Measurements from ENCODE around the gene CCDC88B. TPM values are rescaled to one million over a fixed set of nuclear protein-coding genes. Genes with fewer than 3 reads are reported as not detected.
A peak's percentile ranks its signal among the peaks of the same experiment; 100 is the strongest.

Gene CCDC88B
- total and polyA plus RNA-seq, 9 of the 15 experiments (the other 6 are each of a cell fraction or from before 2014, with no cell fraction given), result 0.13 to 18.1 (median 7.9) TPM

- TF ChIP-seq ZNF740 (CRISPR knock-in tag; IDR thresholded peaks at IDR 0.05), result no peak
- peak in 1 of 2 experiments; percentile 79; a peak in 2 of 4 replicates for TF ChIP-seq ZNF740 (tag; IDR thresholded peaks at IDR 0.05)
- TF ChIP-seq GTF2F1 (IDR thresholded peaks at IDR 0.05; ENCODE audit: low read depth, low read length), result no peak
- 0 out of 2 replicates have a peak, but pooled peaks have one; percentile 23 for TF ChIP-seq E2F3 (CRISPR knock-in tag; IDR thresholded peaks at IDR 0.05)
- no peak; the same call in 1 of the 2 replicates for TF ChIP-seq TARDBP (IDR thresholded peaks at IDR 0.05)
- TF ChIP-seq ZNF24 (IDR thresholded peaks at IDR 0.05), result no peak
- TF ChIP-seq PRDM10 (IDR thresholded peaks at IDR 0.05; ENCODE audit: partially characterized antibody), result peak; percentile 24
- peak; percentile 90 for TF ChIP-seq CEBPB (tag; IDR thresholded peaks at IDR 0.05)
- TF ChIP-seq ZNF75A (CRISPR knock-in tag; IDR thresholded peaks at IDR 0.05), result no peak
- TF ChIP-seq ZNF592 (IDR thresholded peaks at IDR 0.05), result 0 out of 2 replicates have a peak, but pooled peaks have one; percentile 38
- TF ChIP-seq EGR1 (conservative IDR thresholded peaks at IDR 0.05), result peak; percentile 63
- peak; percentile 68 for TF ChIP-seq CEBPG (CRISPR knock-in tag; IDR thresholded peaks at IDR 0.05)
- peak; percentile 61 to 68 for TF ChIP-seq CEBPG (tag; conservative IDR thresholded peaks at IDR 0.05 in 1 of 2, IDR thresholded peaks at IDR 0.05 in 1 of 2)
- no peak for TF ChIP-seq PRMT5 (CRISPR knock-in tag; IDR thresholded peaks at IDR 0.05)
- TF ChIP-seq FOXP4 (CRISPR knock-in tag; IDR thresholded peaks at IDR 0.05; ENCODE audit: borderline replicate concordance), result no peak
- TF ChIP-seq ZNF76 (CRISPR knock-in tag; IDR thresholded peaks at IDR 0.05; ENCODE audit: borderline replicate concordance), result no peak
These were observed 20.9 kb upstream of the CCDC88B start (continued) for GRCh38 chr11:64318766-64319761.
